HG03460 (cell line): ENCODE results near the gene FSTL5.

ENCODE experiments used
- ATAC-seq: cut with Tn5 transposase; IDR thresholded peaks from one replicate; pipeline ENCODE4 v1.9.1; 2021; ENCODE audit not compliant: unreplicated experiment

Gene FSTL5

GRCh38 chr4:161345741-161346140 lies 818.1 kb downstream of the FSTL5 start:
- no peak for ATAC-seq

- no peak for ATAC-seq
These were observed 820.2 kb downstream of the FSTL5 start for GRCh38 chr4:161343569-161343950.

GRCh38 chr4:161342881-161343568 lies 820.8 kb downstream of the FSTL5 start:
- ATAC-seq = no peak

GRCh38 chr4:161336621-161337020 lies 827.2 kb downstream of the FSTL5 start:
- ATAC-seq = no peak

GRCh38 chr4:161336016-161336530 lies 827.7 kb downstream of the FSTL5 start:
- ATAC-seq = no peak
